Vagina (tissue), 2 donors: ENCODE results near the gene CRMP1.

ENCODE experiments used
- POLR2A ChIP-seq, 2 donors: fragments of 450-650 bp; IDR thresholded peaks; one replicate each; pipeline ENCODE4 v1.6.1; 2017; ENCODE audit warnings: antibody characterized with exemption in 2 of 2, mild to moderate bottlenecking in 2 of 2, moderate library complexity in 2 of 2
- TF ChIP-seq, protein P1 (sequence below), 3 experiments: fragments of 450-650 bp in 2 of 3; fragments of 200-600 bp in 1 of 3; sonication (generic) in 1 of 3; IDR thresholded peaks; one replicate each; pipeline ENCODE4 v1.5.1; 2017 to 2019; ENCODE audit warnings: antibody characterized with exemption in 3 of 3, mild to moderate bottlenecking in 2 of 3, moderate library complexity in 2 of 3

DNA sequence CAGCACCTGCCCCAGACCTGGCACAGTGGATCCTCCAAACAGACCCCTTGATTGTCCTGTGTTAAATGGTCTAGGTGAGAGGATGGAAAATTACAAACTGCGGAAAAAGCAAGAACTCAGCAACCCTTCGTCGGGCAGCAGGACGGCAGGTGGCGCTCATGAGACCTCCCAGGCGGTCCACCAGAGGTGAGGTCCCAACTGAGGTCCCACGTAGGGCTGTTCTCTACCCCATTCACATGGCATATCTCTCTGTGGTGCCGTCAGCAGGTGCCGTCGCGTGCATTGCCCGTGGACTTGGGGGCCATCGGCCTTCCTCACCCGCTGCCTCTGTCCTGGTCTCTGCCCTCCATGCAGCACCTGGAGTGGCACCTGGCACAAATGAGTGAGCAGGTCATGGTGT lies 88.2 kb downstream of the CRMP1 start:
- TF ChIP-seq, protein P1, sequence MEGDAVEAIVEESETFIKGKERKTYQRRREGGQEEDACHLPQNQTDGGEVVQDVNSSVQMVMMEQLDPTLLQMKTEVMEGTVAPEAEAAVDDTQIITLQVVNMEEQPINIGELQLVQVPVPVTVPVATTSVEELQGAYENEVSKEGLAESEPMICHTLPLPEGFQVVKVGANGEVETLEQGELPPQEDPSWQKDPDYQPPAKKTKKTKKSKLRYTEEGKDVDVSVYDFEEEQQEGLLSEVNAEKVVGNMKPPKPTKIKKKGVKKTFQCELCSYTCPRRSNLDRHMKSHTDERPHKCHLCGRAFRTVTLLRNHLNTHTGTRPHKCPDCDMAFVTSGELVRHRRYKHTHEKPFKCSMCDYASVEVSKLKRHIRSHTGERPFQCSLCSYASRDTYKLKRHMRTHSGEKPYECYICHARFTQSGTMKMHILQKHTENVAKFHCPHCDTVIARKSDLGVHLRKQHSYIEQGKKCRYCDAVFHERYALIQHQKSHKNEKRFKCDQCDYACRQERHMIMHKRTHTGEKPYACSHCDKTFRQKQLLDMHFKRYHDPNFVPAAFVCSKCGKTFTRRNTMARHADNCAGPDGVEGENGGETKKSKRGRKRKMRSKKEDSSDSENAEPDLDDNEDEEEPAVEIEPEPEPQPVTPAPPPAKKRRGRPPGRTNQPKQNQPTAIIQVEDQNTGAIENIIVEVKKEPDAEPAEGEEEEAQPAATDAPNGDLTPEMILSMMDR (IDR thresholded peaks at IDR 0.05), result no peak
- no peak for TF ChIP-seq POLR2A (IDR thresholded peaks at IDR 0.05)
